GM06990 (cell line): ENCODE data around the gene SEMA6A.

ENCODE experiments used
- DNase-seq: peaks from one replicate; pipeline ENCODE4 v3.0.0-alpha.2; 2011; ENCODE audit not compliant: insufficient read length; ENCODE audit errors: extremely low read depth
- H3K27me3 ChIP-seq: replicated peaks from 2 replicates; pipeline ENCODE4 v1.6.0; 2011; ENCODE audit warnings: low read length; ENCODE audit not compliant: control insufficient read depth, insufficient read depth
- H3K36me3 ChIP-seq: 2 replicates; pipeline ENCODE4 v1.5.1; 2011; ENCODE audit warnings: low read length; ENCODE audit not compliant: control insufficient read depth, insufficient read depth
- H3K4me3 ChIP-seq: replicated peaks from 2 replicates; pipeline ENCODE4 v1.5.1; 2011; ENCODE audit warnings: low read depth, mild to moderate bottlenecking, control low read depth, low read length
- CTCF ChIP-seq: IDR thresholded peaks from 2 replicates; pipeline ENCODE4 v1.5.1; 2011; ENCODE audit warnings: low read length, control low read depth, mild to moderate bottlenecking, inconsistent platforms; ENCODE audit not compliant: insufficient read depth, poor library complexity, severe bottlenecking

The SEMA6A gene

GRCh38 chr5:116464144-116464708, 110.4 kb downstream of the SEMA6A start:
- Histone ChIP-seq H3K36me3 (no peaks in the 10 kb centered on the region), H3K27me3 (no peaks in the 10 kb centered on the region), H3K4me3 (no peak overlapping the region)
- TF ChIP-seq CTCF, result no peak
- DNase-seq, result no peak

- H3K4me3 ChIP-seq, result no peak overlapping the region
- no peak for TF ChIP-seq CTCF
- no peaks in the 10 kb centered on the region for H3K36me3 ChIP-seq
- H3K27me3 ChIP-seq, result no peaks in the 10 kb centered on the region
- no peak for DNase-seq
These were observed 112.1 kb downstream of the SEMA6A start for GRCh38 chr5:116462500-116462899.

- no peak for TF ChIP-seq CTCF
- Histone ChIP-seq H3K36me3 (no peaks in the 10 kb centered on the region), H3K27me3 (no peaks in the 10 kb centered on the region), H3K4me3 (no peak overlapping the region)
- DNase-seq, result no peak
These were observed 115.3 kb downstream of the SEMA6A start for GRCh38 chr5:116459301-116459700.

- H3K27me3 ChIP-seq, result no peaks in the 10 kb centered on the region; the same call in 1 of the 2 replicates
- DNase-seq, result no peak
- H3K4me3 ChIP-seq, result no peak overlapping the region
- no peak for TF ChIP-seq CTCF
- H3K36me3 ChIP-seq, result no peaks in the 10 kb centered on the region
These were observed 117.6 kb downstream of the SEMA6A start for GRCh38 chr5:116457062-116457461.

GRCh38 chr5:116456036-116456435, 118.6 kb downstream of the SEMA6A start:
- DNase-seq, result no peak
- Histone ChIP-seq H3K27me3 (no peaks in the 10 kb centered on the region; the same call in 1 of the 2 replicates), H3K36me3 (no peaks in the 10 kb centered on the region), H3K4me3 (no peak overlapping the region)
- no peak for TF ChIP-seq CTCF

- H3K36me3 ChIP-seq, result no peaks in the 10 kb centered on the region
- H3K27me3 ChIP-seq, result no peaks in the 10 kb centered on the region; the same call in 1 of the 2 replicates
- no peak overlapping the region for H3K4me3 ChIP-seq
- no peak for DNase-seq
- no peak for TF ChIP-seq CTCF
These were observed 119.6 kb downstream of the SEMA6A start for GRCh38 chr5:116455061-116455460.
